Thyroid gland (tissue), 4 donors: ENCODE measurements around the gene CLDN20.

Experiments used
- POLR2A ChIP-seq, 2 donors: fragments of 450-650 bp; IDR thresholded peaks; one replicate each; pipeline ENCODE4 v1.6.1; 2017; ENCODE audit warnings: antibody characterized with exemption in 2 of 2, mild to moderate bottlenecking in 2 of 2, moderate library complexity in 1 of 2
- TF ChIP-seq, protein P1 (sequence below), 6 experiments: fragments of 200-600 bp in 3 of 6; fragments of 450-650 bp in 3 of 6; sonication (generic) in 3 of 6; IDR thresholded peaks; one replicate each; pipeline ENCODE4 v1.5.1; 2016 to 2019; ENCODE audit warnings: antibody characterized with exemption in 6 of 6, mild to moderate bottlenecking in 2 of 6, inconsistent platforms in 1 of 6, moderate library complexity in 1 of 6

DNA sequence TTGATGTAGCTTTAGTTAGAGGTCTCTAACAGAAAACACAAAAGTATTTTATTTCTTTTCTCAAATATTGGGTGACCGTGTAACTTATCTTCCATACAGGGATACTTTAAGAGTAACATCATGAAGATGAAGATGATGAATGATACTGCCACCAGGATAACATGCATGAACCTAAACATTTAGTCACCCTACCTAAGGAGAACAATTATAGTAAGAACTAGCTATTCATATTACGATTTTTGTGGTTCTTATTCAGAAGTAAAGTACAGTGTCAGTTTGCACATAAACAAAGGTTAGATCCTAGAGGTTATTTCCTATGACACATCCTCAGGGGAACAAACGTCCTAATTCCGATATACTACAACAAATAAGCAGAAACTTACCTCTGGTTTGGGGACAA lies 21.0 kb downstream of the CLDN20 start:
- TF ChIP-seq, protein P1, sequence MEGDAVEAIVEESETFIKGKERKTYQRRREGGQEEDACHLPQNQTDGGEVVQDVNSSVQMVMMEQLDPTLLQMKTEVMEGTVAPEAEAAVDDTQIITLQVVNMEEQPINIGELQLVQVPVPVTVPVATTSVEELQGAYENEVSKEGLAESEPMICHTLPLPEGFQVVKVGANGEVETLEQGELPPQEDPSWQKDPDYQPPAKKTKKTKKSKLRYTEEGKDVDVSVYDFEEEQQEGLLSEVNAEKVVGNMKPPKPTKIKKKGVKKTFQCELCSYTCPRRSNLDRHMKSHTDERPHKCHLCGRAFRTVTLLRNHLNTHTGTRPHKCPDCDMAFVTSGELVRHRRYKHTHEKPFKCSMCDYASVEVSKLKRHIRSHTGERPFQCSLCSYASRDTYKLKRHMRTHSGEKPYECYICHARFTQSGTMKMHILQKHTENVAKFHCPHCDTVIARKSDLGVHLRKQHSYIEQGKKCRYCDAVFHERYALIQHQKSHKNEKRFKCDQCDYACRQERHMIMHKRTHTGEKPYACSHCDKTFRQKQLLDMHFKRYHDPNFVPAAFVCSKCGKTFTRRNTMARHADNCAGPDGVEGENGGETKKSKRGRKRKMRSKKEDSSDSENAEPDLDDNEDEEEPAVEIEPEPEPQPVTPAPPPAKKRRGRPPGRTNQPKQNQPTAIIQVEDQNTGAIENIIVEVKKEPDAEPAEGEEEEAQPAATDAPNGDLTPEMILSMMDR (IDR thresholded peaks at IDR 0.05) = no peak
- TF ChIP-seq POLR2A (IDR thresholded peaks at IDR 0.05) = no peak
